ENCODE measurements around the gene PRDM10. TPM values are rescaled to one million over a fixed set of nuclear protein-coding genes. Genes with fewer than 3 reads are reported as not detected.
"Not testable (repeated sequence)": the region's sequence is repeated elsewhere in the genome, so short reads cannot be mapped to it uniquely, and the experiment has no call there.

The PRDM10 gene
- total RNA-seq, 1 donor from 2014 or later: 7.9 TPM

GRCh38 chr11:129960216-129961214, 42.1 kb downstream of the PRDM10 start:
- TF ChIP-seq, protein P1, sequence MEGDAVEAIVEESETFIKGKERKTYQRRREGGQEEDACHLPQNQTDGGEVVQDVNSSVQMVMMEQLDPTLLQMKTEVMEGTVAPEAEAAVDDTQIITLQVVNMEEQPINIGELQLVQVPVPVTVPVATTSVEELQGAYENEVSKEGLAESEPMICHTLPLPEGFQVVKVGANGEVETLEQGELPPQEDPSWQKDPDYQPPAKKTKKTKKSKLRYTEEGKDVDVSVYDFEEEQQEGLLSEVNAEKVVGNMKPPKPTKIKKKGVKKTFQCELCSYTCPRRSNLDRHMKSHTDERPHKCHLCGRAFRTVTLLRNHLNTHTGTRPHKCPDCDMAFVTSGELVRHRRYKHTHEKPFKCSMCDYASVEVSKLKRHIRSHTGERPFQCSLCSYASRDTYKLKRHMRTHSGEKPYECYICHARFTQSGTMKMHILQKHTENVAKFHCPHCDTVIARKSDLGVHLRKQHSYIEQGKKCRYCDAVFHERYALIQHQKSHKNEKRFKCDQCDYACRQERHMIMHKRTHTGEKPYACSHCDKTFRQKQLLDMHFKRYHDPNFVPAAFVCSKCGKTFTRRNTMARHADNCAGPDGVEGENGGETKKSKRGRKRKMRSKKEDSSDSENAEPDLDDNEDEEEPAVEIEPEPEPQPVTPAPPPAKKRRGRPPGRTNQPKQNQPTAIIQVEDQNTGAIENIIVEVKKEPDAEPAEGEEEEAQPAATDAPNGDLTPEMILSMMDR (conservative IDR thresholded peaks at IDR 0.05; ENCODE audit: low read depth, low read length): no peak
- DNase-seq (ENCODE audit: low read depth): no peak
- H3K4me3 ChIP-seq (ENCODE audit: low read depth, low read length): no peak overlapping the region

DNA sequence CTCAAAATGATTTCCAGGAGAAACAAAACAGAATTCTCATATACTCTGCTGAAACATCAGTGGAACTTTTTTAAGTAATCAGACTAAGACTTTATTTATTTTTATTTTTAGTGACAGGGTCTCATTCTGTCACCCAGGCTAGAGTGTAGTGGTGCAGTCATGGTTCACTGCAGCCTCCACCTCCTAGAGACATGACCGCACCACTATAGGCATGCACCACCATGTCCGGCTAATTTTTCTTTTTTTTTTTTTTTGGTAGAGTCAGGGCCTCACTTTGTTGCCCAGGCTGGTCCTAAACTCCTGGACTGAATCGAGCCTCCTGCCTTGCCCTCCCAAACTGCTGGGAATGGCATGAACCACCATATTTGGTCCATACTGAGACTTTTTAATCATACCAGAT, 42.9 kb downstream of the PRDM10 start:
- no peak overlapping the region for H3K4me3 ChIP-seq (ENCODE audit: low read depth, low read length)
- DNase-seq (ENCODE audit: low read depth): no peak
- TF ChIP-seq, protein P1 (conservative IDR thresholded peaks at IDR 0.05; ENCODE audit: low read depth, low read length): no peak

DNA sequence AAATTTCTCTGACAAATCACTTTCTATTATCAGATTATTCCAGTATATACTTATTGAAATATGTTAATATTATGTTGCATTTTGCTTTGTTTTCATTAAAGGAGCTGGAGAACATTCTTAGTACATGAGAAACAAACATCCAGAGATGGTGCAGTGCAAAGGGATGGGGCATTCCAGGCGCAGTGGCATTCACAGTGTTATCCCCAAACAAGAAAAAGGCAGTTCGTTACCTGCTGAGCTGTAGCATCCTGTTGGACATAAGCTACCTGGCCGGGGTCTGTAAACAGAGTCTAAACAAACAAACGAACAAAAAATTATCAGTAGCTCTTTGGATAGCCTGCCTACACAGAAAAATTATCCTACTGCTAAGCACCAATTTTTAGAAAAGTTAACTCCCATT, 47.4 kb downstream of the PRDM10 start:
- DNase-seq (ENCODE audit: low read depth): no peak
- TF ChIP-seq, protein P1 (conservative IDR thresholded peaks at IDR 0.05; ENCODE audit: low read depth, low read length): no peak
- no peak overlapping the region for H3K4me3 ChIP-seq (ENCODE audit: low read depth, low read length)

GRCh38 chr11:129954703-129955102, 47.9 kb downstream of the PRDM10 start:
- not testable (repeated sequence) for DNase-seq (ENCODE audit: low read depth); H3K4me3 ChIP-seq (ENCODE audit: low read depth, low read length)

DNA sequence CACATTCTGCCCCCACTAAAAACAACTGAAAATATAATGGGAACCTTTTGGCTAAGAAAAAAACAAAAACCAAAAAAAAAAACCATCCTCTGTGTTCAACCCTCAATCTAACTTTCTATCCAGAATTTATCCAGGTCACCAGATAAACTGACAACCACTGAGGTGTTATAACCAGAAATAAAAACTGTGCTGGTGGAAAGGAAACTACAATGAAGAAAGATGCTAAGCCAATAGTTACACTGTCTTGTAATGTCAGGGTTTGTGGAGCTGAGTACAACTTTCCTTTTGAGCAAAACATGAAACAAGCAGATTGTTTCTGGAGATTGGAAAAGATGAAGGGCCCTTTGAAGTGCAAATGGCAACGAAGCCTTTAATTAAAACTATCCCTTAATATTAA, 50.8 kb downstream of the PRDM10 start:
- no peak overlapping the region for H3K4me3 ChIP-seq (ENCODE audit: low read depth, low read length)
- TF ChIP-seq, protein P1 (conservative IDR thresholded peaks at IDR 0.05; ENCODE audit: low read depth, low read length): no peak
- DNase-seq (ENCODE audit: low read depth): no peak

- DNase-seq (ENCODE audit: low read depth): no peak
These were observed 51.3 kb downstream of the PRDM10 start for GRCh38 chr11:129951201-129951865.

More at GRCh38 chr11:129951201-129951865, 51.3 kb downstream of the PRDM10 start:
- no peak overlapping the region for H3K4me3 ChIP-seq (ENCODE audit: low read depth, low read length)
- TF ChIP-seq, protein P1 (conservative IDR thresholded peaks at IDR 0.05; ENCODE audit: low read depth, low read length): no peak

All from epithelial cell of proximal tubule (primary cell).